HG02588 (cell line): Measurements from ENCODE around the gene NRXN3.

Source experiments
- ATAC-seq: cut with Tn5 transposase; IDR thresholded peaks from one replicate; pipeline ENCODE4 v1.9.1; 2021; ENCODE audit warnings: mild to moderate bottlenecking, moderate library complexity; ENCODE audit not compliant: unreplicated experiment

NRXN3 gene

GRCh38 chr14:79483477-79484388 lies 1313.6 kb downstream of the NRXN3 start:
- no peak for ATAC-seq

GRCh38 chr14:79487632-79488031 lies 1317.5 kb downstream of the NRXN3 start:
- ATAC-seq, result no peak

GRCh38 chr14:79491161-79491560 lies 1321.0 kb downstream of the NRXN3 start:
- ATAC-seq, result no peak

- no peak for ATAC-seq
Observed at GRCh38 chr14:79493081-79493645, 1323.0 kb downstream of the NRXN3 start.

- ATAC-seq, result no peak
Observed at GRCh38 chr14:79496701-79497100, 1326.5 kb downstream of the NRXN3 start.

GRCh38 chr14:79500489-79500888 lies 1330.3 kb downstream of the NRXN3 start:
- no peak for ATAC-seq

GRCh38 chr14:79502136-79502750 lies 1332.1 kb downstream of the NRXN3 start:
- no peak for ATAC-seq

- no peak for ATAC-seq
Observed at GRCh38 chr14:79502751-79503148, 1332.6 kb downstream of the NRXN3 start.

GRCh38 chr14:79510659-79511058 lies 1340.5 kb downstream of the NRXN3 start:
- ATAC-seq, result no peak

- ATAC-seq, result no peak
Observed at GRCh38 chr14:79511146-79511545, 1341.0 kb downstream of the NRXN3 start.

GRCh38 chr14:79513446-79513845 lies 1343.3 kb downstream of the NRXN3 start:
- ATAC-seq, result no peak

- ATAC-seq, result no peak
Observed at GRCh38 chr14:79514700-79515099, 1344.5 kb downstream of the NRXN3 start.

GRCh38 chr14:79515158-79515557 lies 1345.0 kb downstream of the NRXN3 start:
- no peak for ATAC-seq

GRCh38 chr14:79516009-79516408 lies 1345.8 kb downstream of the NRXN3 start:
- ATAC-seq, result no peak

GRCh38 chr14:79525416-79525815 lies 1355.2 kb downstream of the NRXN3 start:
- no peak for ATAC-seq

GRCh38 chr14:79528828-79529416 lies 1358.7 kb downstream of the NRXN3 start:
- no peak for ATAC-seq

GRCh38 chr14:79530555-79530954 lies 1360.4 kb downstream of the NRXN3 start:
- no peak for ATAC-seq

- no peak for ATAC-seq
Observed at GRCh38 chr14:79534703-79535353, 1364.7 kb downstream of the NRXN3 start.

- no peak for ATAC-seq
Observed at GRCh38 chr14:79540394-79540793, 1370.2 kb downstream of the NRXN3 start.

- ATAC-seq, result no peak
Observed at GRCh38 chr14:79542121-79542520, 1371.9 kb downstream of the NRXN3 start.

GRCh38 chr14:79543348-79543747 lies 1373.2 kb downstream of the NRXN3 start:
- no peak for ATAC-seq
